ENCODE results near the gene MRPL38. TPM values are rescaled to one million over a fixed set of nuclear protein-coding genes. Genes with fewer than 3 reads are reported as not detected.
"Not testable (repeated sequence)": the region's sequence is repeated elsewhere in the genome, so short reads cannot be mapped to it uniquely, and the experiment has no call there.

The MRPL38 gene
- total RNA-seq, 1 donor from 2014 or later, result 32.1 TPM

DNA sequence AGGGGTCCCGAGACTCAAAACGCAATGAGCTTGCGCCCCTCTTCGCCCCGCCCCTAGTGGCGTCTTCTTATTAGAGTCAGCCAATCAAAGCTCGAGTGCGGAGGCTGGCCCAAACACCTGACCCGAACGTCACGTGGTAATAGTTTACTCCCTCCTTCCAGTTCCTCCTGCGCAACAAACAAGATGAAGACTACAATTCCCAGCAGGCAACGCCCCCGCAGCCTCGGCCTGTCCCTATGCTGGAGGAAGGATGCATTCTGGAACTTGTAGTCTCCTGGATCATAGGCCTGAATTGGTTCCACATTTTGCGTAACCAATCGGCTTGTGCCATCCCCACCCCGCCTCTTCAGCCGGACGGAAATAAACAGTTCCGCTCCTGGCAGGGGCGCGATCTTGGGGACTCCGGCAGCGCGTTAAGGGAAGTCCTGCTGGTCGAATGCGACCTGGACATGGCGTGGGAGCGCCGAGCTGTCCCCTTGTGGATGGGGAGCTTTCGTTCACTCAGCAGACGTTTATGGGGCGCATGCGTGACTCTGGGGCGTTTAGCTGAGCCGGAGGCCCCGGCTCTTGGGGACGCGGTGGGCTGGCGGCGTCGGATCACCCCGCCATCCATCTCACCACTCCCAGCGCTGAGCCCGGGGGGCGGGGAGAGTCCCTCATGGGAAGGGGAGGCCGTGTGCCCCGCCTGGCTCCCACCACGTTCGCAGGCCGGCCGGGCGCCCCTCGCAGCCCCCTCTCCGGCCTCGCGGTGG, 49.2 kb downstream of the MRPL38 start, which contains the start of gene WBP2:
Gene WBP2, minus strand, starts transcription at position 26 of the 752 bp plus-strand sequence. CDS start 38 bp downstream, outside the sequence.
- peak; percentile 100 for DNase-seq (ENCODE audit: low read depth)

DNA sequence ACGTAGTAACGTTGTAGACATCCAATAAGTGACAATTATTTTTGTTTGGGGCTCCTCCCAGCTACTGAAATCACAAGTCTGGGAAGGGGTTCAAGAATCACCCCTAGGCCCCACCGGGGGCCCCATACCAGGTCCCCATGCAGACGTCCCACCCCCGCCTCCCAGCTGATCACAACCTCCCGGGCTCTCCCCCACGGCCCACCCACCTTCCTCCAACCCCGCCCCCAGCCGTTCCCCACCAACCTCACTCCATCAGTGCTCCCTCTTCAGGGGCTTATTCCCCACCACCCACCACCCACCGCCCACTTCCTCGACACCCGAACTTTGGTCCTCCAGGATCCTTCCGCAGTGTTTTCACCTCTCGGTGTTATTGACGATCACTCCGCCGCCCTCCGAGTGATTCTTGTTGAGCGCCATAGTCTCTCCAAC, 49.8 kb downstream of the MRPL38 start:
- DNase-seq (ENCODE audit: low read depth), result no peak

DNA sequence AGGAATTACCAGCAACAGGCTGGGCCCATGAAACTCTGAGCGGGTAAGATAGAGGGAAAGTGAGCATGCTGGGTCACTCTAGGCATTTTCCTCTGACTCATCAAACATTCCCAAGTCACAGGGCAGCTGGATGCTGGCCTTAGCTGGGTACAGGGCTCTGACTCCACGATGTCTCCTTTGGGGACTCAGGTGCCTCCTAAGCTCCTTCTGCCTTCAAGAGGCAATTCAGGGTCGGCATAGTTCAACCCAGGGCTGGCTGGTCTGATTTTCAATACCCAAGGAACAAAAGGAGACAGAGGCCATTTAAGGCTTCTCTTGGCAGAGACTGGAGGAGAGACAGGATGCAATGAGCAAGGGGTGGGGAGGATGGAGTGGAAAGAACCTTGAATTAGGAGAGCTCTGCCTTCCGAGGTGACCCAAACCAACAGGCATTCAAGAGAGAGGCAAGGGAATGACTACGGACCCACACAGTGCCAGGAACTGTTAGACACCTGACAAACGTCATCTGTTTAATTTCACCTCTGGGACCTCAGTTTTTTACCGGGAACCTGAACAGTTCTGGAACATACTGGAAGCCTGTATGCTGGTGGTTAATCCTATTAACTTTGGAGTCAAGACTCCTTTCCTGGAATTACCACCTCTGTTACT, 50.5 kb downstream of the MRPL38 start:
- peak; percentile 85 for DNase-seq (ENCODE audit: low read depth)

DNA sequence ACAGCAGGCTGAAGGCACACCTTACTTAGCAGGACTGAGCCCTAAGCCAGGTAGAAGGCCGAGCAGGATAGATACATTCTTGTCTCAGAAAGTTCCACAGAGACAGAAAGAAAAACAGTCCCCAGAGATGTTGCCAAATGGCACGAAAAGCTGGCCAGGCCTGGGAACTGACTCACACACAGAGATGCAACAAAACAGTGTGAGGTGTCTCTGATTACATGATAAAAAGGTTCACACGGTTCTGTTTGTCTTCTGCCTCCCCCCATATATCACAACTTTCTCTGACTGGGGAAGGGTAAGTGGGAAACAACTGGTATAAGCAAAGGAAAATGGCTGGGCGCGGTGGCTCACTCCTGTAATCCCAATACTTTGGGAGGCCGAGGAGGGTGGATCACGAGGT, 51.3 kb downstream of the MRPL38 start:
- peak; percentile 33 for DNase-seq (ENCODE audit: low read depth)

DNA sequence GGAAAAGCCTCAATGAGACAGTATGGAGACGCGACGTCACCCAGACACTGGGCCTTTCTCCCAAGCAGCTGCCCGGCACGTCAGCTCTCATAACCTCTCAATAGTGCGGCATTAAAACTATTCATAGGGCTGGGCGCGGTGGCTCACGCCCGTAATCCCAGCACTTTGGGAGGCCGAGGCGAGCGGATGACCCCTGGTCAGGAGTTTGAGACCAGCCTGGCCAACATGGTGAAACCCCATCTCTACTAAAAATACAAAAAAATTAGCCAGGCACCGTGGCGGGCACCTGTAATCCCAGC, 53.0 kb downstream of the MRPL38 start:
- DNase-seq (ENCODE audit: low read depth), result not testable (repeated sequence)

DNA sequence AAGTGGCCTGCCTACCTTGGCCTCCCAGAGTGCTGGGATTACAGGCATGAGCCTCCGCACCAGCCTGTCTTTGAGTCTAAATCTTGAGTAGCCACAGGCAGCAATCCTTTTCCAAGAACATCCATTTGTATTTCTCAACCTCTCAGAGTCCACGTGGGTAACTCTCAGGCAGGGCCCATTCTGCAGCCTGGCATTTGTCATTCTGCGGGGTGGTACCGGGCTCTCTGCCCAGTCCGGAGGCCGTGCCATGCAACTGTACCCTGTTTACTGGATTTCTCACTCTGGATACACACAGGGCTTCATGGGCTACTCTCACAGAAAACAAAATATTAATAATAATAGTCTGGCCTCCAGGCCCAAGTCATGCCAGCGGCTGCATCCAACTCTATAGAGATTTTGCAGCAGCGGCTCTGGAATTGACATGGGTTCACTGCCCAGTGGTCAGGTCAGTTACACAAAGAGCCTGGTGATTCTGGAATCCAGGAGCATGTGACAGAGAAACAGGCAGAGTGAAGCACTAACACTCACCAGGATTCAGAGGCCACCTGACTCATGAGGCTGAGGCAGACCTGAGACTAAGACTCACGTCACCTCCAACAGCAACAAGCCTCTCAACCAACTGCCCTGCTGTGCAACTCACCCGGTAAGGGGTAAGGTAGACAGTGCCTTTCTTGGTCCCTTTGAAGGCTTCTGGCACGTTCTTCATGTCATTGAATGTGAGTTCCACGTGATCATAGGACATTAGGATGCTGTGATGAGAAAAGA, 53.6 kb downstream of the MRPL38 start:
- no peak for DNase-seq (ENCODE audit: low read depth)

DNA sequence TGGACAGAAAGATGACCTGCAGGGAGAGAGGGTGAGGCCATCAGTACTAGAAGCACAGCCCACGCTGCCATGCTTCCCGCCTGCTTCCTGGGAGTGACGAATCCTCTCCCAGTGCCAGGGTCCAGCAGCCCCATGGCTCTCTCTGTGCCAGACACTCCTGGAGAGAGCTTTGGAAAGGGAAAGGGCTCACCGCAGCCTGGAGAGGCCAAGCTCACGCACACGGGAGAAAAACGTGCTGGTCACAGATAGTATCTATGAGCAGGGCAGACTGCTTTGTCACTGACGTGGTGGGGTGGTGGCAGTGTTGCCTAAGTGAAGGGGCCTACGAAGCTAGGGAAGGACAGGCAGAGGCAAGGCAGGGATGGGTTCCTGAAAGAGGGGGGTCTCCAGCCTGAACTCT, 55.0 kb downstream of the MRPL38 start:
- DNase-seq (ENCODE audit: low read depth), result no peak

DNA sequence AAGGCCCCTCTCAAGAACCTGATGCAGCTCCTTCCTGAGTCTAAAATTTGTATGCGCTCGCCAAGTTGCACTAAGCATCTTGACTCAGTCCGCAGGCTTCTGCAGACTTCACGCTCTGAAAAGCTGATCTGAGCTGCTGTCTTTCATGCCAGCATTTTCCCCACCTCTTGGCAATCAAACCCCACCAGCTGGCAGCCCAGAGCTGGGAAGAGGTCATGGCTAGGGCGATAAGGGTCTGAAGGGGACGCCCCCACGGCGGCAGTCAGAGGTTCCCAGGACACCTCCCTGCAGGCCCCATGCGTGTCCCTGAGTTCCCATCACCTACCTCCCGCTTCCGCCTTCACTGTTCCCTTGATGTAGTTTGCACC, 55.4 kb downstream of the MRPL38 start:
- DNase-seq (ENCODE audit: low read depth), result no peak

Other genes with a start within 250 kb of the MRPL38 start
- gene RECQL5, start 237.7 kb downstream of the MRPL38 start, total RNA-seq, result 11.1 and 21.3 TPM in 2 replicates
- 55.6 and 104 TPM in 2 replicates for gene SAP30BP, start 237.5 kb downstream of the MRPL38 start, total RNA-seq
- 76.9 and 82.5 TPM in 2 replicates for gene ITGB4, start 183.4 kb downstream of the MRPL38 start, total RNA-seq
- gene GALK1, start 139.7 kb downstream of the MRPL38 start, total RNA-seq, result 16.6 and 51.2 TPM in 2 replicates
- 6.6 and 17.2 TPM in 2 replicates for gene UNK, start 120.1 kb downstream of the MRPL38 start, total RNA-seq
- gene UNC13D, start 60.5 kb downstream of the MRPL38 start, total RNA-seq, result 0.70 and 0.87 TPM in 2 replicates
- 21.2 and 37.5 TPM in 2 replicates for gene WBP2, start 49.5 kb downstream of the MRPL38 start, total RNA-seq
- gene TRIM47, start 26.3 kb downstream of the MRPL38 start, total RNA-seq, result 36.9 and 39.9 TPM in 2 replicates
- gene TRIM65, start 7.9 kb downstream of the MRPL38 start, total RNA-seq, result 14.7 and 16.5 TPM in 2 replicates
- gene FBF1, start 36.2 kb upstream of the MRPL38 start, total RNA-seq, result 3.6 and 10.9 TPM in 2 replicates
- gene ACOX1, start 74.3 kb upstream of the MRPL38 start, total RNA-seq, result 96.4 and 104 TPM in 2 replicates
- 15.5 and 17.2 TPM in 2 replicates for gene TEN1, start 74.4 kb upstream of the MRPL38 start, total RNA-seq
- gene CDK3, start 96.0 kb upstream of the MRPL38 start, total RNA-seq, result 0.87 and 3.0 TPM in 2 replicates
- 14.1 and 14.4 TPM in 2 replicates for gene EVPL, start 122.4 kb upstream of the MRPL38 start, total RNA-seq
- gene SRP68, start 167.6 kb upstream of the MRPL38 start, total RNA-seq, result 21.9 and 85.4 TPM in 2 replicates
- gene GALR2, start 169.9 kb upstream of the MRPL38 start, total RNA-seq, result 0.10 TPM in 1 of 2 replicates, not detected in the other
- not detected in 2 replicates for gene ZACN, start 174.3 kb upstream of the MRPL38 start, total RNA-seq
- gene EXOC7, start 198.9 kb upstream of the MRPL38 start, total RNA-seq, result 74.1 and 116 TPM in 2 replicates
- gene FOXJ1, start 236.4 kb upstream of the MRPL38 start, total RNA-seq, result 0.17 and 1.1 TPM in 2 replicates